IMR-90 (cell line): Measurements from ENCODE around the gene PIK3CB.

Source experiments
- CEBPB ChIP-seq: IDR thresholded peaks from 2 replicates; pipeline ENCODE4 v1.6.1; 2012; ENCODE audit warnings: low read depth, low read length, improper control_type of control experiment
- CTCF ChIP-seq: conservative IDR thresholded peaks from 2 replicates; pipeline ENCODE4 v1.5.1; 2012; ENCODE audit warnings: mild to moderate bottlenecking, low read depth, low read length, improper control_type of control experiment
- NFE2L2 ChIP-seq: fragments of 150-350 bp; IDR thresholded peaks from 2 replicates; pipeline ENCODE4 v1.6.1; 2016; ENCODE audit warnings: low read depth, mild to moderate bottlenecking, low read length
- POLR2A ChIP-seq: IDR thresholded peaks from 2 replicates; pipeline ENCODE4 v1.6.1; 2012; ENCODE audit warnings: mild to moderate bottlenecking, low read depth, low read length
- RCOR1 ChIP-seq: IDR thresholded peaks from 2 replicates; pipeline ENCODE4 v1.6.1; 2012; ENCODE audit warnings: mild to moderate bottlenecking, low read length, improper control_type of control experiment; ENCODE audit not compliant: insufficient replicate concordance
- SMC3 ChIP-seq: fragments of 150-350 bp; IDR thresholded peaks from 2 replicates; pipeline ENCODE4 v1.6.1; 2016; ENCODE audit warnings: low read depth, mild to moderate bottlenecking, antibody characterized with exemption, low read length, moderate library complexity

GRCh38 chr3:138653567-138653966 is 181.2 kb downstream of the PIK3CB start:
- TF ChIP-seq CTCF (no peak), NFE2L2 (no peak), RCOR1 (no peak), POLR2A (no peak), SMC3 (no peak), CEBPB (no peak)
